A549 (cell line): ENCODE results near the gene CD96.

Source experiments
- CTCF ChIP-seq: fragments of >200 bp; sonication (Bioruptor Twin); formaldehyde crosslinking; IDR thresholded peaks from 3 replicates; pipeline ENCODE4 v1.5.1; 2016
- FOSL2 ChIP-seq, 2 experiments: fragments of 450-650 bp in 1 of 2; fragments of >200 bp in 1 of 2; sonication (Bioruptor Twin) in 1 of 2; formaldehyde crosslinking; IDR thresholded peaks; 2 replicates each; pipeline versions ENCODE4 v1.5.0 to v1.6.1; 2016 to 2020; ENCODE audit warnings: mild to moderate bottlenecking in 1 of 2, moderate library complexity in 1 of 2
- NR3C1 ChIP-seq: fragments of >200 bp; sonication (Bioruptor Twin); formaldehyde crosslinking; IDR thresholded peaks from 3 replicates; pipeline ENCODE4 v1.6.1; 2017

GRCh38 chr3:111688190-111688800, 146.3 kb downstream of the CD96 start:
- no peak for TF ChIP-seq NR3C1
- TF ChIP-seq CTCF: no peak
- TF ChIP-seq FOSL2 (IDR thresholded peaks at IDR 0.05): no peak
- TF ChIP-seq FOSL2 (CRISPR knock-in tag; IDR thresholded peaks at IDR 0.05): no peak
